Left renal pelvis (tissue), 4 donors: ENCODE results near the gene ZNF606. TPM values are rescaled to one million over a fixed set of nuclear protein-coding genes. Genes with fewer than 3 reads are reported as not detected.

Experiments used
- DNase-seq, 4 donors: peaks; one replicate each; pipeline ENCODE4 v3.0.0-alpha.2; 2013; ENCODE audit warnings: low read depth in 4 of 4, low spot score in 3 of 4
- polyA plus RNA-seq, 4 donors: library from polyadenylated mRNA; unstranded; fragments of 120-200 nt; gene quantifications; one replicate each; pipeline ENCODE4 v1.2.1, GENCODE V29; 2013; ENCODE audit not compliant: insufficient read length in 4 of 4

Gene ZNF606
- polyA plus RNA-seq, 4 donors = 20.2 to 34.4 (median 30.8) TPM

DNA sequence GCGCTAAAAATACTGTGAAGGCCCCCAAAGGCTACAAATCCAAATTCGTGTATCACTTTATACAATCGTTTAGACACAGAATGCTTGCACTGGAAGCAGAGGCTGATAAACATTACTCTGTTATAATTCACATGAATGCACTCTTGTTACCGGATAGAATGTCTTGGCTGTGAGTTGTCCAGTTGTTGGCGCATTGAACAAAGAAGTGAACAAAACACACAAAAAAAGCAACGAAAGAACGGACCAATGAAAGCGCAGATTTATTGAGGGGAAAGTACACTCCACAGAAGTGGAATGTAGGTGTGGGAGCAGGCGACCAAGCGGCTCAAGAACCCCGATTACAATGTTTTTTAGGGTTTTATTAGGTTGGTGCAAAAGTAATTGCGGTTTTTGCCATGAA lies 66.9 kb downstream of the ZNF606 start:
- no peak for DNase-seq

DNA sequence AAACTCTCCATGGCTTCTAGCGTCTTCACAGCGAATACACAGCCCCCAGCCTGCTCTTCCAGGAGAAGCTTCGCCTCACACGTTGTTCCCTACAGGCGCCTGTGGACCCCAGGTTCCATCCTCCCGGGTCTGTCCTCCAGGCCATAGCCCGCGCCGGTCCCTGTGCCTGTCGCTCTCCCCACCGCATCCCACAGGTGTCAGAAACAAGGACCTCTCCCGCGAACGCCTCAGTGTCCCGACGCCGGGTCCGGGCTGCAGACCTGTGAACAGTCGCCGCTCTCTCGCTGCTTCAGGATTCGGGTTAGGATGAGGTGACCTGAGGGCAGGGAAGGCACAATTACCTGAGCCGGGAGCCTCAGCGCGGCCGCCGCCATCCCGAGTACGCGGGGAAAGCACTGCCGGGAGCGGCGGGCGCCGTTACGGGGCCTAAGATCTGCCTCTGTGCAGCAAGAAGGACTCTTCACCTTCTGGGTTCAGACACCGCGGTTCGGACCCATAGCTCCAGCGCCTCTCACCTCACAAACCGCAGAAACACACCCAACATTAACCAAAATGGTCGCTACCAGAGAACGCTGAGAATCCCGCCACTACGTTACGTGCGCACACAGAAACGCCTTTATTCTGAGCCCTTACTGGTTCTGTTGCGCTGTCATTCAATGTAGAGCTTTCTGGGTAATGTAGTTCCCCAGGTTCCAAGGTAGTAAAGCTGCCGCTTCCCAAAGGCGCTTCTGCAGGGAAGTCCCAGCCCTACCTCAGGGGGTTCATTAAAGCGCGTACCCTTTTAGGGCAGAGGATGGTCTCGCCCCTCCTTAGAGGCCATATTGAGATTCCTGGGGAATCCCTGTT lies 67.6 kb downstream of the ZNF606 start, which contains the start of gene ZNF418:
TSS of gene ZNF418 (minus strand) at position 583 of the 846 bp plus-strand sequence. CDS start 1,580 bp downstream, outside the sequence.
- peak; percentile 62 to 83 (median 73) for DNase-seq

DNA sequence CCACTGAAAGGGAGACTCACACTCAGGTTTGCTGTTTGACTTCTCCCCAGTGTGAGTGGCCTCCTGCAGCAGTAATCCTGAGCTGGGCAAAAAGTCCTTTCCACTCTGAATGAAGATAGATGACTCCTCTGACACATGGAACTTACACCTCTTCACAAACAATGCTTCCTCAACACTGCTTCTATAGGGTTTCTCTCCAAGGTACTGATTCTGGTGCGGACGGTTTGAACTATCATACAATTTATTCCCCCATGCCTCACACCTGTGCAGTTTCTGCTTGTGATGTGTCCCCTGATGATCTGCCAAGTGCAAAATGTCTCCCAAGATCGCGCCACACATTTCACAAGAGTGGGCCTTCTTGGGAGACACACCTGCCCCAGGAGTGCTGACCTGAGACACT lies 75.0 kb downstream of the ZNF606 start:
- no peak for DNase-seq

Other genes with a start within 250 kb of the ZNF606 start
- 10 to 100 TPM; 15.6 to 27.2 (median 22.7) TPM for gene ZNF586, start 233.1 kb downstream of the ZNF606 start, polyA plus RNA-seq
- 10 to 100 TPM in 3 of 4 donors, 1 to 10 TPM in 1; 6.3 to 27.4 (median 18.0) TPM for gene ZNF552, start 187.9 kb downstream of the ZNF606 start, polyA plus RNA-seq
- 10 to 100 TPM in 3 of 4 donors, 1 to 10 TPM in 1; 4.6 to 17.1 (median 15.0) TPM for gene ZNF587B, start 172.5 kb downstream of the ZNF606 start, polyA plus RNA-seq
- gene ZNF587, start 153.0 kb downstream of the ZNF606 start, polyA plus RNA-seq = 10 to 100 TPM; 19.6 to 41.0 (median 26.1) TPM
- gene ZNF814, start 113.8 kb downstream of the ZNF606 start, polyA plus RNA-seq = 10 to 100 TPM; 36.3 to 84.0 (median 53.2) TPM
- gene ZNF417, start 86.2 kb downstream of the ZNF606 start, polyA plus RNA-seq = 10 to 100 TPM; 19.5 to 32.7 (median 25.6) TPM
- 10 to 100 TPM; 15.4 to 27.7 (median 24.1) TPM for gene ZNF418, start 67.4 kb downstream of the ZNF606 start, polyA plus RNA-seq
- gene ZNF256, start 55.1 kb downstream of the ZNF606 start, polyA plus RNA-seq = 10 to 100 TPM in 2 of 4 donors, 1 to 10 TPM in 2; 7.3 to 10.8 (median 9.1) TPM
- gene C19orf18, start 28.3 kb downstream of the ZNF606 start, polyA plus RNA-seq = 1 to 10 TPM; 1.3 to 3.1 (median 2.2) TPM
- gene ZSCAN1, start 31.2 kb upstream of the ZNF606 start, polyA plus RNA-seq = 1 to 10 TPM; 1.4 to 7.7 (median 2.5) TPM
- 10 to 100 TPM; 22.1 to 28.6 (median 23.9) TPM for gene ZNF135, start 56.5 kb upstream of the ZNF606 start, polyA plus RNA-seq
- 100 to 1,000 TPM in 1 of 4 donors, 10 to 100 TPM in 3; 76.2 to 122 (median 83.3) TPM for gene ZSCAN18, start 95.4 kb upstream of the ZNF606 start, polyA plus RNA-seq
- 10 to 100 TPM; 17.7 to 24.3 (median 22.1) TPM for gene ZNF329, start 148.0 kb upstream of the ZNF606 start, polyA plus RNA-seq
- 10 to 100 TPM; 13.0 to 24.0 (median 19.5) TPM for gene ZNF274, start 180.2 kb upstream of the ZNF606 start, polyA plus RNA-seq
- 10 to 100 TPM; 23.4 to 40.1 (median 34.6) TPM for gene ZNF544, start 226.1 kb upstream of the ZNF606 start, polyA plus RNA-seq